ENCODE results near the gene DLG5.
A peak's percentile ranks its signal among the peaks of the same experiment; 100 is the strongest.

DLG5 gene

GRCh38 chr10:77879710-77880109 lies 46.8 kb downstream of the DLG5 start:
- Histone ChIP-seq H3K9me3 (ENCODE audit: control insufficient read depth, insufficient read depth, low read length) (no peaks in the 10 kb centered on the region), H3K36me3 (ENCODE audit: insufficient read depth, low read length) (no peaks in the 10 kb centered on the region), H3K9ac (ENCODE audit: low read depth, low read length) (no peak overlapping the region), H3K4me1 (ENCODE audit: insufficient read depth, low read length) (peaks cover 17% of the 10 kb centered on the region)

GRCh38 chr10:77879065-77879464 lies 47.5 kb downstream of the DLG5 start:
- Histone ChIP-seq H3K9ac (ENCODE audit: low read depth, low read length) (no peak overlapping the region), H3K4me1 (ENCODE audit: insufficient read depth, low read length) (peaks cover 18% of the 10 kb centered on the region), H3K9me3 (ENCODE audit: control insufficient read depth, insufficient read depth, low read length) (no peaks in the 10 kb centered on the region), H3K36me3 (ENCODE audit: insufficient read depth, low read length) (no peaks in the 10 kb centered on the region)

GRCh38 chr10:77877441-77878344 lies 48.9 kb downstream of the DLG5 start:
- Histone ChIP-seq H3K9ac (ENCODE audit: low read depth, low read length) (0 out of 2 replicates have a peak overlapping the region, but pooled peaks have one; percentile 2), H3K4me1 (ENCODE audit: insufficient read depth, low read length) (peaks cover 32% of the 10 kb centered on the region), H3K9me3 (ENCODE audit: control insufficient read depth, insufficient read depth, low read length) (no peaks in the 10 kb centered on the region), H3K36me3 (ENCODE audit: insufficient read depth, low read length) (no peaks in the 10 kb centered on the region)

GRCh38 chr10:77875730-77876129 lies 50.8 kb downstream of the DLG5 start:
- Histone ChIP-seq H3K4me1 (ENCODE audit: insufficient read depth, low read length) (peaks cover 27% of the 10 kb centered on the region), H3K9me3 (ENCODE audit: control insufficient read depth, insufficient read depth, low read length) (no peaks in the 10 kb centered on the region), H3K9ac (ENCODE audit: low read depth, low read length) (no peak overlapping the region), H3K36me3 (ENCODE audit: insufficient read depth, low read length) (no peaks in the 10 kb centered on the region)

- Histone ChIP-seq H3K4me1 (ENCODE audit: insufficient read depth, low read length) (peaks cover 27% of the 10 kb centered on the region), H3K36me3 (ENCODE audit: insufficient read depth, low read length) (no peaks in the 10 kb centered on the region), H3K9me3 (ENCODE audit: control insufficient read depth, insufficient read depth, low read length) (no peaks in the 10 kb centered on the region), H3K9ac (ENCODE audit: low read depth, low read length) (no peak overlapping the region)
These were observed 51.7 kb downstream of the DLG5 start for GRCh38 chr10:77874872-77875271.

- Histone ChIP-seq H3K9ac (ENCODE audit: low read depth, low read length) (no peak overlapping the region), H3K4me1 (ENCODE audit: insufficient read depth, low read length) (peaks cover 26% of the 10 kb centered on the region), H3K9me3 (ENCODE audit: control insufficient read depth, insufficient read depth, low read length) (no peaks in the 10 kb centered on the region), H3K36me3 (ENCODE audit: insufficient read depth, low read length) (no peaks in the 10 kb centered on the region)
These were observed 52.8 kb downstream of the DLG5 start for GRCh38 chr10:77873536-77874380.

- Histone ChIP-seq H3K9ac (ENCODE audit: low read depth, low read length) (no peak overlapping the region), H3K4me1 (ENCODE audit: insufficient read depth, low read length) (peaks cover 23% of the 10 kb centered on the region), H3K9me3 (ENCODE audit: control insufficient read depth, insufficient read depth, low read length) (no peaks in the 10 kb centered on the region), H3K36me3 (ENCODE audit: insufficient read depth, low read length) (no peaks in the 10 kb centered on the region)
These were observed 53.5 kb downstream of the DLG5 start for GRCh38 chr10:77872947-77873535.

GRCh38 chr10:77872151-77872946 lies 54.2 kb downstream of the DLG5 start:
- Histone ChIP-seq H3K9ac (ENCODE audit: low read depth, low read length) (no peak overlapping the region), H3K36me3 (ENCODE audit: insufficient read depth, low read length) (no peaks in the 10 kb centered on the region), H3K9me3 (ENCODE audit: control insufficient read depth, insufficient read depth, low read length) (no peaks in the 10 kb centered on the region), H3K4me1 (ENCODE audit: insufficient read depth, low read length) (peaks cover 24% of the 10 kb centered on the region)

- H3K9ac ChIP-seq (ENCODE audit: low read depth, low read length): no peak overlapping the region
- H3K4me1 ChIP-seq (ENCODE audit: insufficient read depth, low read length): peaks cover 39% of the 10 kb centered on the region
- H3K9me3 ChIP-seq (ENCODE audit: control insufficient read depth, insufficient read depth, low read length): no peaks in the 10 kb centered on the region
- H3K36me3 ChIP-seq (ENCODE audit: insufficient read depth, low read length): no peaks in the 10 kb centered on the region
These were observed 56.7 kb downstream of the DLG5 start for GRCh38 chr10:77869626-77870420.

- peaks cover 37% of the 10 kb centered on the region for H3K4me1 ChIP-seq (ENCODE audit: insufficient read depth, low read length)
- H3K9me3 ChIP-seq (ENCODE audit: control insufficient read depth, insufficient read depth, low read length): no peaks in the 10 kb centered on the region
These were observed 58.0 kb downstream of the DLG5 start for GRCh38 chr10:77868523-77868922.

GRCh38 chr10:77867124-77867719 lies 59.3 kb downstream of the DLG5 start:
- Histone ChIP-seq H3K9ac (ENCODE audit: low read depth, low read length) (no peak overlapping the region), H3K9me3 (ENCODE audit: control insufficient read depth, insufficient read depth, low read length) (no peaks in the 10 kb centered on the region), H3K4me1 (ENCODE audit: insufficient read depth, low read length) (peaks cover 29% of the 10 kb centered on the region)

More at GRCh38 chr10:77868523-77868922, 58.0 kb downstream of the DLG5 start:
- H3K9ac ChIP-seq (ENCODE audit: low read depth, low read length): no peak overlapping the region
- no peaks in the 10 kb centered on the region for H3K36me3 ChIP-seq (ENCODE audit: insufficient read depth, low read length)

GRCh38 chr10:77866598-77866997 lies 60.0 kb downstream of the DLG5 start:
- Histone ChIP-seq H3K4me1 (ENCODE audit: insufficient read depth, low read length) (peaks cover 29% of the 10 kb centered on the region), H3K9me3 (ENCODE audit: control insufficient read depth, insufficient read depth, low read length) (no peaks in the 10 kb centered on the region), H3K36me3 (ENCODE audit: insufficient read depth, low read length) (no peaks in the 10 kb centered on the region), H3K9ac (ENCODE audit: low read depth, low read length) (no peak overlapping the region)

More at GRCh38 chr10:77867124-77867719, 59.3 kb downstream of the DLG5 start:
- H3K36me3 ChIP-seq (ENCODE audit: insufficient read depth, low read length): no peaks in the 10 kb centered on the region

All from ES-I3 (cell line).